ENCODE results near the gene PIAS2.
A peak's percentile ranks its signal among the peaks of the same experiment; 100 is the strongest.
"Not testable (repeated sequence)": the region's sequence is repeated elsewhere in the genome, so short reads cannot be mapped to it uniquely, and the experiment has no call there.

The PIAS2 gene, protein sequence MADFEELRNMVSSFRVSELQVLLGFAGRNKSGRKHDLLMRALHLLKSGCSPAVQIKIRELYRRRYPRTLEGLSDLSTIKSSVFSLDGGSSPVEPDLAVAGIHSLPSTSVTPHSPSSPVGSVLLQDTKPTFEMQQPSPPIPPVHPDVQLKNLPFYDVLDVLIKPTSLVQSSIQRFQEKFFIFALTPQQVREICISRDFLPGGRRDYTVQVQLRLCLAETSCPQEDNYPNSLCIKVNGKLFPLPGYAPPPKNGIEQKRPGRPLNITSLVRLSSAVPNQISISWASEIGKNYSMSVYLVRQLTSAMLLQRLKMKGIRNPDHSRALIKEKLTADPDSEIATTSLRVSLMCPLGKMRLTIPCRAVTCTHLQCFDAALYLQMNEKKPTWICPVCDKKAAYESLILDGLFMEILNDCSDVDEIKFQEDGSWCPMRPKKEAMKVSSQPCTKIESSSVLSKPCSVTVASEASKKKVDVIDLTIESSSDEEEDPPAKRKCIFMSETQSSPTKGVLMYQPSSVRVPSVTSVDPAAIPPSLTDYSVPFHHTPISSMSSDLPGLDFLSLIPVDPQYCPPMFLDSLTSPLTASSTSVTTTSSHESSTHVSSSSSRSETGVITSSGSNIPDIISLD

GRCh38 chr18:46917108-46917802, at the start of gene PIAS2, which contains the start of gene KATNAL2:
PIAS2 (minus strand) TSS chr18:46917507; CDS start chr18:46917345, 162 bp downstream.
KATNAL2 (plus strand) TSS chr18:46917602; CDS start chr18:46946873, 29,271 bp downstream.
- peak; percentile 40 to 52 for DNase-seq (ENCODE audit: low read depth in 2 of 2, low spot score in 1 of 2)

DNA sequence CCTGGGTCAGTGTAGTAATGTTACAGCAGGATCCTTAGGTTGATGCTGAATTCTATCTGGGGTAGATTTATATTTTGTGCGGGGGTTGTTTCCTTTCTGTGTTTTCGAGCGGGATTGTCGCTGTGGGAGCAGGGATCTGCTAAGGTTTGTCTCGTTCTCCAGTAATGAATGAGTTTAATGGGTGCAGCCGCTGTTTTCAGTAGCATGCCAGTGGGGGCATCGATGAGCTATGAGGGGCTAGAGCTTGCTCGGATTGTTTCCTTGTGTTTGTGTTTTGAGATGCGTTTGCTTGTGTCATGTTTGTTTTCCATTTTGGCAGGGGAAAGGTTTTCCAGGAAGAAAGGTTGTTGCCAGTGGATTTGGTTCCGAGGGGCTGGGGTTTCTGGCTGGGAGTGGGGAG, 49.0 kb upstream of the PIAS2 start:
- DNase-seq (ENCODE audit: low read depth in 2 of 2, low spot score in 1 of 2), result not testable (repeated sequence)

DNA sequence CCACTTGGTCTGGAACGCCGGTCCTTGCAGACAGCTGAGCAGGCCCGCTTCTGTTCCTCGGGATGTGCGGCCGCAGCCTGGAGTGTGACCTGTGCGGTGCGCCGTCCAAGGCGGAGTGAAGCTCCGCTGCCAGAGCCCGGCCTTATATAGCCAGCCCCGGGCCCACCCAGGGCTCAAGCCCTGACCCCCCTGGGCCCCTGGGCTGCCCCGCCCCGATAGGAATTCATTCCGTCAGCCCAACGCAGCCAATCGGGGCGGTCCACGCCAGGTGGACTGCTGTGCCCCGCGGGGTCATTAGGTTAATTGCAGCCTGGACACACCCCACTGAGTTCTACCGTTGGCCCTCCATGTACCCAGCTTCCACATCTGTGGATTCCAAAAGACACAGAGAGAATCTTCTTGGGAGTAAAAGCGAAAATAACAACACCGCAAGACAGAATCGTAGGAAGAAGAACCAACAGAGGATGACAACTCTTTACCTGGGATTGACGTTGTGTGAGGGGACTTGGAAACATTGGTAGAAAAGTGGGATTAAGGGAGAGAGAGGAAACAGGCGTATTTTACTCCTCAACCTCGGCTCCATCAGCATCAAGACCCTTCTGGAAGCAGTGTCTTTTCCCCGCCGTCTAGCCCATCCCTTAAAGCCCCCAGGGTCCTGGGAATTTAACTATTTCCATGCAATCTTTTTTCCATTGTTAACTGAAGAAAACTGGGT, 47.4 kb upstream of the PIAS2 start:
- not testable (repeated sequence) for DNase-seq (ENCODE audit: low read depth in 2 of 2, low spot score in 1 of 2)

DNA sequence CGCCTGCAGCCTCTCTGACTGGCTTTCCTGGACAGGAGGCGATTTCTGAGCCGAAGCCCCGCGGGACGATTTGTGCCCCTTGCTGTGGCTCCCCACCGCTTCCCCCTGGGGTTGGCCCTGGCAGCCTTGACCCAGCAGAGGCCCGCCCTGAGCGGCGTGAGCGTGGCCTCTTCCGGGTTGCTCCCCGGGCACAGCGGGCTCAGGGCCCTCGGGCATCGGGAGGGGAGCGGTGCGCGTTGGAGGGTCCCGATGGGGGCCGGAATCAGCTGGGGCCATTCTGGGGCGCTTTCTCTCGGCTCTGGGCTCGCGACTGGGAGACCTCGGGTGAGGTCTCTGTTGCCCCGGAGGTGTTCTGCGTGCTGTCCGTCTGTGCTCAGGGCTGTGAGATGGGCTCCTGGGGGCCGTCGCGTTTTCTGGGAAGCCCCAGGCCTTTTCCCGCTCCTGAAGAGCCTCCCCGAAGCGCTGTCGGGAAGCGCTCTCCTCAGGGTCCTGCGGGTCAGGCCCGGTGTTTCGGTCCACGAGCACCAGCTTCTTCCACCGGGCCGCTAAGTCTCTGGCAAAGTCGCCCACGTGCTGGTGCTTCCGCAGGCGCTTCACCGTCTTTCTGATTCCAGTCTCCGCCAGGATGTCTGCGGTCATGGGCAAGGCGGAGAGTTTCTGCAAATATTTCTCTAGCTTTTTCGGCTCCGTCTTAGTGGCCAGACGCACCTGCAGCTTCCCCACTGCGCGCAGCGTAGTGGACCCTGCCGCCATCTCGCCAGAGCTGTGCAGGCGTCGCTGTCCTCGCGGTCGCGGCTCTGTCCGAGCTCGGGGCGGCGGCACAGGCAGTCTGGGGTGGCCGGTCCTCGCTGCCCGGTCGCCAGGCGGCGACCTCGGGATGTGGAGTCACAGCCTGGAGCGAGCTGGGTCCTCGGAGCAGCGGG, 46.6 kb upstream of the PIAS2 start:
- DNase-seq (ENCODE audit: low read depth in 2 of 2, low spot score in 1 of 2), result not testable (repeated sequence)

GRCh38 chr18:46958209-46958608, 40.9 kb upstream of the PIAS2 start:
- DNase-seq (ENCODE audit: low read depth in 2 of 2, low spot score in 1 of 2), result no peak

- DNase-seq (ENCODE audit: low read depth in 2 of 2, low spot score in 1 of 2), result no peak
Observed at GRCh38 chr18:46953195-46953594, 35.9 kb upstream of the PIAS2 start.

GRCh38 chr18:46950064-46950656, 32.9 kb upstream of the PIAS2 start:
- no peak for DNase-seq (ENCODE audit: low read depth in 2 of 2, low spot score in 1 of 2)

- DNase-seq (ENCODE audit: low read depth in 2 of 2, low spot score in 1 of 2), result no peak
Observed at GRCh38 chr18:46946656-46947282, 29.5 kb upstream of the PIAS2 start.

DNA sequence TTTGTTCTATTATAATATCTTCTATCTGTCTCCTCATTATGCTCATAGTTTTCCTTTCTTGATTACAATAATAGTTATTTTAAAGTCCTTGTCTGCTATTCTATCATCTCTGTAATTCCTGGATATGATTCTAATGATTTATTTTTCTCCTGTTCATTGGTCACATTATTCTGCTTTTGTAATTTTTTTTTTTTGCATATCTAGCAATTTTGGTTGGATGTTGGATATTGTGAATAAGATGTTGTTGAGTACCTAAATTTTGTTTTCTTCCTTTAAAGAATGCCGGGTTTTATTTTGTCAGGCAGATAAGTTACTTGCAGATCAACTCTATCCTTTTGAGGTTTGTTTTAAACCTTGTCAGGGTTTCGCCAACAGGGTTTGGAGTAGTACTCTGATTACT, 25.3 kb upstream of the PIAS2 start:
- DNase-seq (ENCODE audit: low read depth in 2 of 2, low spot score in 1 of 2), result no peak

- DNase-seq (ENCODE audit: low read depth in 2 of 2, low spot score in 1 of 2), result no peak
Observed at GRCh38 chr18:46939998-46940571, 22.8 kb upstream of the PIAS2 start.

- no peak for DNase-seq (ENCODE audit: low read depth in 2 of 2, low spot score in 1 of 2)
Observed at GRCh38 chr18:46939337-46939963, 22.1 kb upstream of the PIAS2 start.

DNA sequence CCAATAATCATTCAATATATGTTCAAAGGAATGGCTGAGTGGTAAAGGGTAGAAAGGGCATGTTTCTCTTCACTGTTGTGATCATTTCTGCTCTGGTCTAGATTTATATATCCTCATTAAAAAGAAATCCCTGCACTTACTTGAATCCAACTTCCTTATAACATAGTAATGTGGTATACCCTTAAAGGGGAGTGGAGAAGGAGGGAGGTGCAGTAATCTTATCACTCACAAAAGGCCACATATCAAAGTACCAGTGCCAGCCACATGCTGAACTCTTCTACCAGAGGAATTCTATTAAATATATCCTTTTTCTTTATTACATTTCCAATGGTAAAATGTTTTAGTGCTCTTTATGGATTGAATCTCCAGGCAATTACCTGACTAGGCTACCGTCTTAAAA, 3.3 kb upstream of the PIAS2 start:
- DNase-seq (ENCODE audit: low read depth in 2 of 2, low spot score in 1 of 2), result no peak

- no peak for DNase-seq (ENCODE audit: low read depth in 2 of 2, low spot score in 1 of 2)
Observed at GRCh38 chr18:46920067-46920466, 2.8 kb upstream of the PIAS2 start.

- no peak for DNase-seq (ENCODE audit: low read depth in 2 of 2, low spot score in 1 of 2)
Observed at GRCh38 chr18:46917803-46918600, 695 bp upstream of the PIAS2 start.

GRCh38 chr18:46916551-46917107, 678 bp downstream of the PIAS2 start:
- no peak for DNase-seq (ENCODE audit: low read depth in 2 of 2, low spot score in 1 of 2)

DNA sequence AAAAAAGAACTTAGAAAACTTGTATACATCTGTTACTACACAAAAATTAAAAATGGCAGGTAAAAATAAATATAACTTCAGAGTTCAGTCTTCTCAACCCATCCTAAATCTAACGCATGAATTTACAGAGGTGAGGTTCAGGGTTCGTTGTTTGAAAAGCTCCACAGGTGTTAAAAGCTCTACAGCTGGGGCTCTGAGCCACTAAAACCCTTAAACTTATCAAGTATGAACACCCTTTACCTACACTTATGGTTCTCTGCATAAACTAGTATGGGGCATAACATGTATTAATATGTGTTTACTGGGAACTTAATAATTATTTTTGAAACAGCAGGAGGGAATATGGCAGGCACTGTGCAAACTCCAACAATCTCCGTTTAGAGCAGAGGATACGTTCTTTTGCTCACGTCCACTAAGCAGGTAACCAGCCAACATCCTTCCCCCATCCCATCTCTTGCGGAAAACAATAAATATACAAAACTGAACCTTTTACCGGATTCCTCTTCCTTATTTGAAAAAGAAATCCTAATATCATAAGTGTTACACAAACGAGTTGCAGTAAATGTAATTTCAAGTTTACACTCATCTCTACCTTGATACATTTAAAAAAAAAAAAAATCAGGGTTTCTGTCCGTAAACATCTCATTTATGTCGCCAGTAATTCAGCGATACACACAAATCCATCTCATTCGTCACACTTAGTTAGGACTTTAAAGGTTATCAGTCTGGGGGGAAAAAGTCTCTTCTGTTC, 1.3 kb downstream of the PIAS2 start:
- DNase-seq (ENCODE audit: low read depth in 2 of 2, low spot score in 1 of 2), result no peak

GRCh38 chr18:46910856-46911255, 6.5 kb downstream of the PIAS2 start:
- DNase-seq (ENCODE audit: low read depth in 2 of 2, low spot score in 1 of 2), result no peak
